HG03159 (cell line): Measurements from ENCODE around the gene PROK2.

ENCODE experiments used
- ATAC-seq: cut with Tn5 transposase; IDR thresholded peaks from one replicate; pipeline ENCODE4 v1.9.1; 2021; ENCODE audit warnings: mild to moderate bottlenecking, moderate library complexity; ENCODE audit not compliant: unreplicated experiment

PROK2 gene

DNA sequence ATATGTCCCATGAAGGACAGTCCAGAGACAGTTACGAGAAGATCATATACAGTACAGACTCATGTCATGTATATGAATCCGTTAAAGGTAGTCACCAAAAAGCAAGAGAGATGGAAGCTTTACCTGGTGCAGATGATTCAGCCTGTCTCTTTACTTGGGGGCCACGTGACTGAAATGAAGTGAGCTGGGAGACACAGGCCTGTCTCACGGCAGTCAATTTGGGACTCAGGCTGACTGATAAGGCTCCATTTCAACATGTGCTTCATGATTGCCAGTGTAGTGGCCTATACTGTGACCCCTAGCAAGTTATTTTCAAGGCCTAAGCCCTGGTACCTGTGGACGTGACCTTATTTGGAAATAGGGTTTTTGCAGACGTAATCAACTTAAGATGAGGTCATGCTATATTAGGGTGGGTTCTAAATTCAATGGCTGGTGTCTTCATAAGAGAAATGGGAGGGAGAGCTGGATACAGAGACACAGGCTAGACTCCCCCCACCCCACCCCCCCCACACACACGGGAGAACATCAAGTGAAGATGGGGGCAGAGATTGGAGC lies 3.0 kb upstream of the PROK2 start:
- ATAC-seq = no peak

DNA sequence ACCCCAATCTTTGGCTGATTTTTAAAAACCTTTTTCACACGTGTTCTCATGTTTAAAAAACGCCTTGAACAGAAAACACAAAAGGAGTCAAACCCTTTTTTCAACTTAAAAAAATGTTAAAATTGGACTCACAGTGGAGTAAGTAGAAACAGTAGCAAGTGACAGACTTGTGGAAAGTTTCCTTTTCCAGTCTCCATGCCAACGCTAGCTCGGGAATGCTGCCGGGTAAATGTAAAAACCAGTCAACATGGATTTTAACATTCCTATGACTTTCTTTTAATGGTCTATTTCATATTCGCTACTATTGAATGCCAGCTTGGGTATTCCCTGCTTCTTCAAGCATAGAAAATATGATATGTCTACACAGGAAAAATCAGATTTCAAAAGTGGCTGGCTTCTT lies 1.6 kb upstream of the PROK2 start:
- ATAC-seq = no peak

DNA sequence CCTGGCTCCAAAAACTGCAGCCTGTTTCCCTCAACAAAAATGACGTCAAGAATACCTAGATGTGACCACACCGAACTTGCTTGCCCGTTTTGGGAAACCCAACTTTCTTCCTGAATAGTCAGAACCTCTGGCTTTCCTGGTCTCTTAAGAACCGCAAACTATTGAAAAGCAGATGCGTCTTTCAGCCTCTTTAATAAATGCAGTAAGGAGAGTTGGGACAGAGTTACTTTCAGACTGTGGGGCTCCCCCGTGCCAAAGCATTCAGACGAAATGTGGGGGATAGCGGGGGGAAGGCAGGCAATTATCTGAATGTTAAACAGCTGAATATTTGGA lies 1.2 kb upstream of the PROK2 start:
- no peak for ATAC-seq

DNA sequence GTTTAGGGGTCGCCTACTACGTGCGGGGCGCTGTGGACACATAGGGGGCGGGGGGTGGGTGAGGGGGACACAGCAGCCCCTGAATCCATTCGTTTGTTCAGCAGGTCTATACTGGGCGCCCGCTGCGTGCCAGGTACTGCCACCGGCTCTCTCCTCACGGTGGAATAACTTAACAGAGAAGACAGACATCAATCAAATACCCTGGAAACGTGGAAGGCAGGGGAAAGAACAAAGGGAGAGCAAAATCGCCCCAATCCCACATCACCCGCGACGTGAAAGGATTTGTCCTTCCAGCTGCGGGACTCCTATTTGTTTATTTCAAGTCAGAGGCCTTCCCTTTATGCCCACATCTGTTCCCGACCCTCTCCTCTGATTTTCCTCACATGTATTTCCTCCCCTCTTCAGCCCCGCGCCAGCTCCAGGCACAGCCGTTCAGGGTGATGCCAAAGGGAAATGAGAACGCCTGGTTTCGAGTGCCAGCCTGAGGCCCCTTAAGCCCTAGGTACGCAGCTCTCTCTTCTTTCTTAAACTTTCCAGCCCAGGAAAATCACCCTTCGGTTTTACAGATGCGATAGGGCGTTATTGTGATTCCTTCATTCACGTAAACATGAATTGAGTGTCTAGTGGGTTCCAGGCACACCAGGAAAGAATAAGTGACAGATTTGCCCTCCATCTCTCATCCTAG lies 726 bp upstream of the PROK2 start:
- ATAC-seq = no peak

DNA sequence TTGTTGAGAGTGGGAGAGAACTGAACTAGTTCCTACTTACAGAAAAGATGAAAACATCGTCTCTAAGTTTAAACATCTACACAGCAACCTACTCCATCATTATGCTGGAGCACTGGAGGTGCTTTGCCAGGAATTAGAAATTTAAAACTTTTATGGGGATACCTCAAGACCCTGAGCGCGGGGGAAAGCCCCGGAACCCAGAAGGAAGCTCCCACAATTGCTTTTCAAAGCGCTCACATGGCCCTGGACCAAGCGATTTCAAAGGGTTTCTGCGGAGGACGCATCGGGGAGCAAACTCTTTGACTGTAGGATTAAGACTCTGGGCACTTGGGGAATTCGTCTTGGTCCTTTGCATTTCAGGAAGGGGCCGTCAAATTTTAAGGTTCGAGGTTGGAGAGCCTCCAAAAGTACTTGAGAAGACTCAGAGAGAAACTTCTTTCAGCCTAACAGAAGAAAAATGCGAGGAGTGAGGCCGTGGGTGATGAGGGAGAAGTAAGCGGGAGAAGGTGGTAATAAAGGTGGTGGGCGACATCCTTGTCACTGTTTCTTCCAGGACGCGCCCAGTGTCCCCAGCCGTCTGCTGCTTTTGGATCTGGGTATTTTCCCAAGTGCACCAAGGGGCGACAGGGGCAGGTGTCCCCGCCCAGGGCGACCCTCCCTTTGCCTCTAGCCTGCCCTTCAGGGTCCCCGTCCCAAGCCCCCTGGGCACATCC lies 591 bp downstream of the PROK2 start:
- no peak for ATAC-seq

GRCh38 chr3:71783152-71783551 lies 1.8 kb downstream of the PROK2 start:
- no peak for ATAC-seq

GRCh38 chr3:71780430-71780829 lies 4.5 kb downstream of the PROK2 start:
- no peak for ATAC-seq

GRCh38 chr3:71779674-71780377 lies 5.1 kb downstream of the PROK2 start:
- no peak for ATAC-seq

- no peak for ATAC-seq
These were observed 6.6 kb downstream of the PROK2 start for GRCh38 chr3:71778353-71778752.

DNA sequence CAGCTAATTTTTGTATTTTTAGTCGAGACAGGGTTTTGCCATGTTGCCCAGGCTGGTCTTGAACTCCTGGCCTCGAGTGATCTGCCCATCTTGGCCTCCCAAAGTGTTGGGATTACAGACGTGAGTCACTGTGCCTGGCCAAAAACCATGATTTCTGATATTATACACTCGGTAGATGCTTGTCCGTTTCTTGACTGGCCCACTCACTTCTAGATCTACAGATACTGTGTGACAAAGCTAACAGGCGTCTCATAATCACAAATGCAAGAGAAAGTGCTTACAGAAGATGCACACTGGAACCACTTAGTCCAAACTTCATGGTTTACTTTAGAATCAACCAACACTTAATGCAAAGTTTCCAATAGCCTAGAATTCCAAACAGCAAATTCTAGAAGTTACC lies 8.4 kb downstream of the PROK2 start:
- ATAC-seq = no peak

DNA sequence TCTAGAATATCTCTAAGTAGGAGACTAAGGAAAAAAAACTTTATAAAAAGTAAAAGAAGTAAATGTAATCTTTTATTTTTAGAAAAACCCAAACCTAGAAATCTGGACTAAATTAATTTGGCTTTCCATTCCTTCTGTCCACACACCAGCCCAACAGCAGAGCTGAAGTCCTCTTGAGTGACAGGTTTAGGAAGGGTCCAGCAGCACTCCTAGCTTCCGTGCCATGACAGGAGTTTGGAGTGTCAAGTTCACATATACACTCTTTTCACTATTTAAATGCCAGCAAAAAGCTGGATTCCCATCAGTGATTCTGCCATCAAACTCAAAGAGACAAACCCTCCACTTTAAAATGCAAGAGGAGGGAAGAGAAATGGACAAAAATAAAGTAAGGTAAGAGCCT lies 13.1 kb downstream of the PROK2 start:
- ATAC-seq = no peak

- no peak for ATAC-seq
These were observed 13.8 kb downstream of the PROK2 start for GRCh38 chr3:71771126-71771525.

DNA sequence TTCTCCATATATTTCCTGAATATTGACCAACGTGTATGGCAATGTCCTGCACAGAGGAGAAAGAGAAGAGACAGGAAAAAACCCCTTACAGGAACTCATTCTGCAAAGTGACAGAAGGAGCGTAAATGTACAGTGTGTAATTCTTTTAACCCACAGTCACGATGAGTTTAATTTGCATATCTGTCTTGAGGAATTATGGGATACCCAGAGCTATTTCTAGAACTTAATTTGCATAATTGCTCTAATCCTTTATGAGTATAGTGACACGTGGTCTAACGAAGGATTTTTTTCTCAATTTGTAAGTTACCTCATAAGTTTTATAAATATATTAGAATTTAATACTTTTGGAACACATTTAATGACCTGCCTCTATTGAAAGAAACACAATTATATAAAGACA lies 21.5 kb downstream of the PROK2 start:
- no peak for ATAC-seq

DNA sequence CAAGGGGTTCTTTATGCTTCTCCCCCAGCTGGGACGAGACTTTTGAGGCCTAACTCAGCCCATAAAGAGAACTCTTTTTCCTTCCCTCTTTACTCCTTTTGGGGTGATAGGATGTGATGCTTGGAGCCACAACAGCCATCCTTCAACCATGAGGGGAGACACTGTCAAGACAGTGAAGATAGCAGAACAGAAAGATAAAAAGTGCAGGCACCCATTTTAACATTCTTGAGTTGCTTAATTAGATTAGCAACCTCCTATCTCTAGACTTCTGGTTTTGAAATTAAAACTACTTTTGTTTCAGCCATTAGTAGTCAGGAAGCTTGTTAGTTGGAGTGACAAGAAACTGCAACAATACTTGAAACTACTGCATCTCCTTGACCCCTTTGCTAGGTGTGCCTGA lies 24.8 kb downstream of the PROK2 start:
- no peak for ATAC-seq

GRCh38 chr3:71759401-71759800 lies 25.5 kb downstream of the PROK2 start:
- no peak for ATAC-seq

DNA sequence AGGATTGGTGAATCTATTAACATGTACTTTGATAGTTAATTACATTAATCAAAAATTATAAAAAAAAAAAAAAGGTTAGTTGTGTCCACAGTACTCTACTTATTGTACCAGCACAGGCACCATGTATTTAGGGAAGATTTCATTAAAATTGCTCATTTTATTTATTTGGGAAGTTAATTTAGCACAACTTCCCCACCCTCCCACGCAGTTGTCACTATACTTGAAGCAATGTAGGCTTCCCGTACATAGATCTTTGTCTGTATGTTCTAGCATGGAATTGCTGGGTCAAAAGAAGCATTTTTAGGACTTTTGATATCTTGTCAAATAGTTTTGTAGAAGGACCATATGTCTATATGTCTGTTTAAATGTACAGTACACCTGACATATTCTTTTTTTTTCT lies 26.9 kb downstream of the PROK2 start:
- no peak for ATAC-seq

GRCh38 chr3:71754610-71755253 lies 30.2 kb downstream of the PROK2 start:
- no peak for ATAC-seq

DNA sequence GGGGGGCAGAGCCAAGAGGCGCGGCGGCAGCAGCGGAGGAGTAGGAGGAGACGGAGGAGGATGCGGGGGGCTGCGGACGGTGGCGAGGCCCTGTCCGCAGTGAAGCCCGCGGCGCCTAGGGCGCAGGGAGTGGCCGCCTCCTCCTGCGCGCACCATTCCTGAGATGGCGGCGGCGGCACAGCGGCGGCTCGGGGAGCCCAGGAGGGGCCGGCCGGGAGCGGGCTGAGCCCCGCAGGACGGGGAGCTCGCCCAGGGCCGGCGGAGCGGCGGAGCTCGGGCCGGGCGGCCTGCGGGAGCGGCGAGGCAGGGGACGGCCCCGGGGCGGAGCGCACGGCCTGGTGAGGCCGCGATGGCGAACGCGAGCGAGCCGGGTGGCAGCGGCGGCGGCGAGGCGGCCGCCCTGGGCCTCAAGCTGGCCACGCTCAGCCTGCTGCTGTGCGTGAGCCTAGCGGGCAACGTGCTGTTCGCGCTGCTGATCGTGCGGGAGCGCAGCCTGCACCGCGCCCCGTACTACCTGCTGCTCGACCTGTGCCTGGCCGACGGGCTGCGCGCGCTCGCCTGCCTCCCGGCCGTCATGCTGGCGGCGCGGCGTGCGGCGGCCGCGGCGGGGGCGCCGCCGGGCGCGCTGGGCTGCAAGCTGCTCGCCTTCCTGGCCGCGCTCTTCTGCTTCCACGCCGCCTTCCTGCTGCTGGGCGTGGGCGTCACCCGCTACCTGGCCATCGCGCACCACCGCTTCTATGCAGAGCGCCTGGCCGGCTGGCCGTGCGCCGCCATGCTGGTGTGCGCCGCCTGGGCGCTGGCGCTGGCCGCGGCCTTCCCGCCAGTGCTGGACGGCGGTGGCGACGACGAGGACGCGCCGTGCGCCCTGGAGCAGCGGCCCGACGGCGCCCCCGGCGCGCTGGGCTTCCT lies 31.0 kb downstream of the PROK2 start, which contains the start of gene GPR27:
Gene GPR27 (plus strand): TSS at position 155 of the 909 bp plus-strand sequence. CDS start 195 bp downstream, at position 350.
- ATAC-seq = no peak

DNA sequence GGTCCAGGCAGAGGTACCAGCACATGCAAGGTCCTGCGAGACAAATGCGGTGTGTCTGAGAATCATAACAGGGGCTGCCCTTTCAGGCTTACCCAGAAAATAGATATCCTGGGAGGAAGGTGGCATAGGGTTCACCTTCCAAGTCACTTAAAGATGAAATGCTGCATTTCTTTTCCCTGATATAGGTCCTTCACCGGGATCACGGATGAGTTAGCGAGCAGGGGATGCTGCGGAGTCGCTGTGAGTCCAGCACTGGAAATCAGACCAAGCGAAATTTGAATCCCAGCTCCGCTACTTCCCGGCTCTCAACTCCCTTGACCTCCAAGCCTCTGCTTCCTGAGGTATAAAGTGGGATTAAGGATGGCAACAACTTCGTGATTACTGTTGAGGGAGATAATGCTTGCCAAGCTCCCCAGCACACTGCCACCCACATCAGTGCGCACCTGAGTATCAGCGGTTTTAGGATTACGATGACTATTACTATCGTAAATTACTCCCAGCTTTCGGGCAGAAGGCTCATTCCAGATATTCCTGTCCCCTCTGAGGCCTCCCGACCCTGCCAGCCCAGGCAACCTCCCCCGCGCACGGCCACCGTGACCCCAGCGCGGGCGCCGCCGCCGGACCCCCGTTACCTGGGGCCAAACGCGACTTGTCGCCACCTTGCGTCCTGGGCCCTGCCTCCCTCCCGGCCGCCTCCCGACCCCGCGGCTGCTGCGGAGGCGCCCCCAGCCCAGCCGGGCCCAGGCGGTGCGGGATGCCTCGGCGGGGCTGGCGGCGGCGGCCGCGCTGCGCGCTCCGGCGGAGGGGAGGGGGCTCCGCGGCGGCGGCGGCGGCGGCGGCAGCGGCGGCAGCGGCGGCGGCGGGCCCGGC lies 31.9 kb downstream of the PROK2 start:
- no peak for ATAC-seq
